CD4-positive, alpha-beta T cell treated with Interleukin-10 for 1 hour (primary cell): Measurements from ENCODE around the gene SLC5A6.

ENCODE experiments used
- DNase-seq: peaks from one replicate; pipeline ENCODE4 v3.0.0-alpha.2; 2020

SLC5A6 gene

DNA sequence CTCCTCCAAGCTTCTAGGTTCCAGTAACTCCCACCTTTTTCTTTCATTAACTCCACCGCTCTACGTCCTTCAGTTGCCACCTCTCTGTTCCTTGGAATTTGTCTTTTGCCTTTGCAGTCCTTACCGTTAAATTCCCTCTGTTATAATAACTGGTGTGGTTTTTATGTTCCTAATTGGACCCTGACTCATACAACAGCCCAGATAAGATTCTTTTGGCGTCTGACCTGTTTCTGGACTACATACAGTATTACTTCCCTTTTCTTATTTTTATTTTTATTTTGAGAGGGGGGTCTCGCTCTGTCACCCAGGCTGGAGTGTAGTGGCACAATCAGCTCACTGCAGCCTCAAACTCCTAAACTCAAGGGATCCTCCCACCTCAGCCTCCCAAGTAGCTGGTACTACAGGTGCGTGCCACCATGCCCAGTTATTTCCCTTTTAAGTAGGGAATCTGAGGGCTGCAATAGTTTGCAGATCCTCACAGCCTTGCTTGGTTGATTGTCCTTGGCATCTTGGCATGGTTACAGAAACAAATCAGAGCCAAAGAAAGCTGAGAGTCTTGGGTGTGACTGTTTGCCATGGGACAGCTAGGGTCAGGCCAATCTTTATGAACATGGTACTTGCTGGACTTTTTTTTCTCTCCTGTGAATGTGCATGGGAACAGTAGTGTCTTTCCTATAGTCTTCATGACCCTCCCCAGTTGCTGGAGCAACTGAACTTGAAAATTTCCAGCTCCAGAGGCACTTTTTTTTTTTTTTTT is 41.3 kb downstream of the SLC5A6 start:
- no peak for DNase-seq

DNA sequence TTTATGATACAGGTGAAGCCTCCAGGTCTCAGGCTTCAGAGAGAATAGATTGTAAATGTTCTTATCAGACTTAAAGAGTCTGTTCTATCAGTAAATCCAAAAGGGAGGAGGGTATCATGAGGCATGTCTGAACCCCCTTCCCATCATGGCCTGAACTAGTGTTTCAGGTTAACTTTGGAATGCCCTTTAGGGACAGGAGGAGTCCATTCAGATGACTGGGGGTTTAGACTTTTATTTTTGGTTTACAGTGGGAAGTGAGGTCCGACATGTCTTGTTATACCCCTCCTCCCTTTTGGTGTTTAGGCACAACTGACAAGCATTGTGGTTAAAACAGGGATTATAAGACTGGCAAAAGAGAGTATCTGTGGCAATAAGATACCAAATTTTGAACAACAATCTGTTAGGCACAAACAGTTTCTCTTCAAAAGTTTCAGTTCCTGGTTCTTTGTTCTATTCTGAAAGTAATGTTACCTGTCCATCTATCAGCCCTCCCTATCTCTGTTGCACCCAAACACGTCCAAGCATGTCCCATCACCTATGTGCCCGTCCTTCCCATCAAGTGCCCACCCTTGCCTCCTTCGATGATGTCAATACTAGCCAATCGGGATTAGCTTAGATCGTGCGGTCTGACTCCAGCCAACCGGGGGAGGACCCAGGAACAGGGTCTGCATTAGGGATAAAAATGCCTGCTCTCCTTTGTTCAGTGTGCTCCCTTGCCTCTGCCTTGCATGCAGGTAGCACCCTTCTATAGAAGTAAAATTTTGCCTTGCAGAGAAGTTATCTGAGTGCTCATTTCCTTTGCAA is 46.9 kb downstream of the SLC5A6 start:
- DNase-seq, result no peak

DNA sequence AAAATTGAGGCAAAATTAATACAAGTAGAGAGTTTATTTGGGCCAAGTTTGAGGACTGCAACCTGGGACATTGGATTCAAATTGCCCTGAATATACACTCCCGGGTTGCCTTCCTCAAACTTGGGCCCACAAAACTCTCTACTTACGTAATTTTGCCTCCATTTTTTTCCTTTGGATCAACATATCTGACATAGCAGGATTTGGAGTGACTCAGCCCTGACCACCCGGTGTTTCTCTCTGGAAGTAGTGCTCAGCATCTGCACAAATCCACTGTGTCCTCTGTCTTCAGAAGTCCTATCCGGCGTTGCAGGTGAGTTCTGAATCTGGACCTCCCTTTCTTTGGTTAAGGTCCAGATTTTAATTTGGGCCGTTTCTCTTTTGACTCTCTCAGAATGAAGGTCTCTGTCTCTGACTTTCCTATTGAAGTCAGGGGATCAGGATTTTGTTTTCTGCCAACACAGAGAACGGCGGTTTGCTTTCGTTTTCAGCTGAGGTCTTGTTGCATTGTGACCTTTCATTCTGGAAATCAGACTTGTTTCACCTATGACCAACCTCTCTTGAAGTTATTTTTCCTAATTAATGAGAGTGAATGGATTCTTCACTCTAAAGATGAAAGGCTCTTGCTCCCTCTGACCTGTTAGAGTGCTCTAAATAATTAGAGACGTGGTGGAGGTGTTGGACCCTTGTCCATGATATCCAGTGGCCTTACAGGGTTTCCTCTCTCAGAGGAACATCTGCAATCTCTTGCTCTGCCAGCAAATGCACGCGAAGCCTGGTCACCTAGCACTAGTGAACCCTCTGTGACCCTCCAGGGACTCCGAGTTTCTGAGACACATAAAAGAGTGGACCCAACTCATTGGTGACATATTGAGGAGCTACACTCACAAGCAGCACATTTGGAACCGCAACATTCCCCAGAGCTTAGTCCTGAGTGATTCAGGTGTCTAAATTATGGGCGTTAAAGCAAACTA is 49.6 kb downstream of the SLC5A6 start:
- DNase-seq, result no peak

DNA sequence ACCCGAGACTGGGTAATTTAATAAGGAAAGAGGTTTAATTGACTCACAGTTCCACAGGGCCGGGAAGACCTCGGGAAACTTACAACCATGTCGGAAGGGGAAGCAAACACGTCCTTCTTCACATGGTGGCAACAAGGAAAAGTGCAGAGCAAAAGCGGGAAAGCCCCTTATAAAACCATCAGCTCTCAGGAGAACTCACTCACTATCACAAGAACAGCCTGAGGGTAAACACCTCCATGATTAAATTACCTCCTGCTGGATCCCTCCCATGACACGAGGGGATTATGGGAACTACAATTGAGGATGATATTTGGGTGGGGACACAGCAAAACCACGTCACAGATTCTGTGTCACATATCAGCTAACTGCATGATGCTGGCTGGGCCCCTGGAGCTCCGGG is 51.9 kb downstream of the SLC5A6 start:
- DNase-seq, result no peak

DNA sequence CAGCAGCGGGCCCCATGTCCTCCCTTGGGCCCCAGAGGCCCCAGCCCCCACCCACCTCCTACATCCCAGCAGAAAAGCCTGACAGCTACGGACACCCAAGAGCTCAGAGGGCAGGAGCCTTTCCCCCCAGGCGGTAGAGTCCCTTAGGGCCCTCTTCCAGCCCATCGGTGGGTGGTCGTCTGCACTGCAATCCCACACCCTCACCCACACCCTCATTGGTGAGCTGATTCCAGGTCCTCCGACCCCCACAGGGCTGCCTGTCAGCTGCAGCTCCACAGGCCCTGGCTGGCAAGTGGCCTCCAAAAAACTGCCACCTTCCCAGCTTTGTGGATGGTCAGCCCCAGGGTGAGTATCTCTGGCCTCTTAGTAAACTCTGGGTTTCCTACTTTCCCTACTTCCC is 52.8 kb downstream of the SLC5A6 start:
- no peak for DNase-seq

DNA sequence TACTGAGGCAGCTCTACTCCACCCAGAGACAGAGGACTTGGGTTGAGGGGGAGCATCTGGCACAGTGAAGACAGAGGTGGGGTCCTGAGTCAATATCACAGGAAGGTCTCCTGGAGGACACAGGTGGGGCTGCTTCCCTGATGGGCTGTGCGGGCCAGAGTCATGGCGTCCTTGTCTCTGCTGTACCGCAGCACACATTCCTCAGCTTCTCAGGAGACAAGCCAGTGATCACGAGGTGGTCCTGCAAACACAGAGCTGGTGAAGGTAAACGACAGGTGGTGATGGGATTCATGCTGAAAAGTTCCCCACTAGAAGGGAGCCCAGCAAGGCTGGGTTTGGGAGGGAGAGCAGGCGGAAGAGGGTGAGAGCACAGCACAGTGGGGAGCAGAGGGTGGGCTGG is 53.6 kb downstream of the SLC5A6 start:
- no peak for DNase-seq

DNA sequence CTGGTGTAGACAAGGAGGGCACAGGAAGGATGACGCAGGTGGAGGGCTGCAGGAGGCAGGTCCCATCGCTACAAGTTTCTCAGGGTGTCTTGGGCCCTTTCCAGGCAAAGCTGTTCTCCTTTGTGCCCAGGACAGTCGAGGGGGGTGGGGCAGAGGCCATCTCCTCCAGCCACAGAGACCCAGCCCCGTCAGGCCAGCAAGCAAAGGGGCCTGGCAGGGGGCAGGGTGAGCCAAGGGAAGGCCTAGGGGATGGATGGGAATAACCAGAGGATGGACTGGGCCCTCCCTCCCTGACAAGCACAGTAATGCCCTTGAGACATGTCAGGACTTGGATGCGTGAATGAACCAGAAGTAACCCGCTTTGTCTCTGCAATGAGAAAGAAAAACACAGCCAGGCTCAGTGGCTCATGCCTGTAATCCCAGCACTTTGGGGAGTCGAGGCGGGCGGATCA is 57.0 kb downstream of the SLC5A6 start:
- DNase-seq, result no peak

DNA sequence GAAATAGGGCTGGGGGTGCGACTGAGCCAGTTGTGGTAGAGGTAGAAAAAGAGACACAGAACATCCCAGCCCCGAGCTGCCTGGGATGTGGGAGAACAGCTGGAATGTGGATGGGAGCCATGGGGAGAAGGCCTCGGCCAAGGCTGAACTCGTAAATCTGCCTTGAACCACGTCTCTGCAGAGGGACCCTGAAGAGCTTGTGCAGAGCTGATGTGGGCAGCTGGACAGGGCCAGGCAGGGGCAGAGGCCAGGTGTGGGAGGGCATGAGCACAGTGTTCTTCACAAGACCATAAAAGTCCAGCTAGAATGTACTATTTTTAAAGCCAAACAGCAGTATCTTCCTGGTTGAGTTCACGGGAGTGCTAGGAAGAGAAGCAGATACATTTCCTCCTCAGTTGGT is 57.6 kb downstream of the SLC5A6 start:
- DNase-seq, result no peak

DNA sequence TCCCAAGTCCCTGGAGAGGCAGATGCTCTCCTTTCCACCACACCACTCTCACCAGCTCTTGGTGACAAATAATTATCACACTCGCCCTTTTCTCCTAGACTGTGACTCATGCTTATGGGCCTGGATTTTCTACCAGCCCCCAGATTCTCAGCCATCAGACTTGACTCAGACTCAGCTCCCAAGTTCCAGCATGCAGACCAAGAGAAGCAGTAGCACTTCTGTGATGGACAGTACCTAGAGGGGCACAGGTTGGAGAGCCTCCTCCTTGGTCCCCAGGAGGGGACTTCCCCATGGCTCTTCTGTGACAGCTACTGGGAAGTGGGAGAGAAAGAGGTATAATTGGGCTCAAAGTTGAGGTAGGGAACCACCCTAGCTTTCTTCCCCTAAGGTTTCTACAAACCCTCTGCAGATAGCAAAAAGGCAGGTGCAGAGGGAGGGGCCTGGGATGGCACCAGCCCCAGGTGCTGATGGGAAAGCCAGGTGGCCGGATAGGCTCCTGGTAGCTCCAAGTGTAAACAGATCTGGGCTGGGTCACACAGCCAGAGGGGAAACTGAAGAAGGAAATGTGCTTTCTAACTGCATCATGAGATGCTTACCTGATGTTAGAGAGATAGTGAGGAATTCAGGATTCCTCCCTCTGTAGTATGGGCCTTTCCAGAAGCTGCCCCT is 59.1 kb downstream of the SLC5A6 start:
- DNase-seq, result no peak

DNA sequence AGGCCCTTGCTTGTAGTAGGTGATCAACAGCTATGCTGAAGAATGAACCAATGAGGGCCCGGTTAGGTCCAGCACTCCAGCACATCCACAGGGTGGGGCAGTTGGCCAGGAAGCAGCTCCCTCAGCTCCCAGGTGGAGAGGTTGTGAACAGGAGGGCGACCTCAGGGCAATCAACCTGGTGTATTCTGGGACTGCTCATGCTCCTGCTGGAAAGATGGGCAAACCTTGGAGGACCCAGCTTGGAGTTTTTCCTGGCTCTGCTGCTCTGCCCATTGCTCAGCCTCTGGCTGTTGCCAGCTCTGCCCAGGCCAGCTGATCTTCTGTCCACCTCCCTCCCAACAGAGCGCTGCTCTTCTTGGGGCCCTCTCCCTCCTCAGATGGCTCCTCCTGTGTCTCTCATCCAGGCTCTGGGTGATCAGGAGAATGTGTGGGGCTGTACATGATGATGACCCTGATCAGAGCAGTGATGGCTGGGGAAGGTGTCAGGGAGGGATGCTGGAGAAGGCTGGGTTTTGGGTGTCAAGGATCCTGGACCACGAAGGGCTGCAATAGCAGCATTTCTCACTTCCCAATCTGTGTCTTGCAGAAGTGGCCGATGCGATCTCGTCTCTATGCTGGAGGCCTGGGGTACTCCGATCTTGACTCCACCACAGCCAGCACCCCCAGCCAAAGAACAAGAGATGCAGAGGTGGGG is 59.8 kb downstream of the SLC5A6 start:
- DNase-seq, result no peak

DNA sequence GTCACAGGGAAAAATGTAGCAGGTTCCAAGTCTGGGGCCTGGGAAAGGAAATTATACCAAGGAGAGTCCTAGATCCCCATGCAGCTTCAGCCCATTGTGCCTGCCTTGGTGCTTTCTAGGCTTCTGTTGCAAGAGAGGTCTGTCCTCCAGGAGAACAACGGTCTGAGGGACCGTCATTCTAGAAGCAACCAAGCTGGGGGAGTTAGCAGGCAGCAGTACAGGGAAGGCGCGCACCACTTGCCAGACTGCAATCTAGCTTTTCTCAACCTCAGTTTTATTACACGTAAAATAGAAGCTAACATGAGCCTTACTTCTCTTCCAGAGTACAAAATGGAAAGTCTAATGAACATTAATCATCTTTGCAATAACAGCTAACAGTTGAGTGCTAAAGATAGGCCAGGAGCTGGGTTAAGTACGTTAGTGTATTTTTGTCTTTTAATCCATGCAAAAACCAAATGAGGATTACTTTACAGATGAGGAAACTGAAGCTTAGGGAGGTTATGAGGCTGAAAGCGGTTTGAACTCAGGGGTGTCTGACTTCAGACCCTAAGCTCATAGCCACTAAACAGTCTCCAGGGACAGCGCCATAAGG is 61.3 kb downstream of the SLC5A6 start:
- DNase-seq, result no peak
